ENCODE measurements around the gene MPO. TPM values are rescaled to one million over a fixed set of nuclear protein-coding genes. Genes with fewer than 3 reads are reported as not detected.

MPO gene
- total and polyA plus RNA-seq, 9 of the 15 experiments (the other 6 are each of a cell fraction or from before 2014, with no cell fraction given): 0.04 to 0.47 (median 0.39) TPM; not detected in 6

DNA sequence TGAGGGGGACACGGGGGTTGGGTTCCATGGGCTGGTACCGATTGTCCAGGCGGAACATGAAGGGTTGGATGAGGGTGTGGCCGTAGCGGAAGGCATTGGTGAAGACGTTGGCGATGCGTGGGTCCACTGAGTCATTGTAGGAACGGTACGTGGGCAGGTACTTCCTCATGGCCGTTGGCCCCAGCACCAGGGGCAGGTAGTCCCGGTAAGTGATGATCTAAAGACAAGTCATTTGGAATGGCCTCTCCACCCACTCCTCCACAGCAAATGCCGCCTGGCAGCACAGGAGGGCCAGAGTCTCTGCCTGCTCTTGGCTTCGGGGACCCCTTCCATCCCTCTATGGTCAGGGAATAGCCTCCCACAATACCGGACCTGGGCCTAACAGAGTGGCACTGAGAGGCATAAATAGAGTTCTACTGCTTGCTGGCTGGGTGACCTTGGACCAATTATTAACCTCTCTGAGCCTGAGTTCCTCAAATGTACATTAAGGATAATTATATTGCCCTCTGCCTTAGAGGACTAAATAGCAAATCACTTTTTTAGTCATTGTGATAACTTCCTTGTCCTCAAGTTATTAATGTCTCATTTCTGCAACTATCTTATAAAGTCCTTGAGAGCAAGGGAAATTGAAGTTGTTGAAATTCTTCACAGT lies 7.2 kb downstream of the MPO start:
- intact Hi-C loops (cut with micrococcal nuclease): no loop called here
- BruUV-seq (replicated peaks): no TSS peak
- FAIRE-seq (no peak), DNase-seq (ENCODE audit: extremely low read depth in 1 of 4, low spot score in 3 of 4) (peak in 2 of 4 experiments; percentile 5 to 6), ATAC-seq (no peak)
- Histone ChIP-seq H3K36me3 (ENCODE audit: control insufficient read depth, insufficient read depth, low read length) (no peaks in the 10 kb centered on the region), H3K4me2 (ENCODE audit: insufficient read depth, low read length) (no peak overlapping the region), H3K79me2 (ENCODE audit: control insufficient read depth, insufficient read depth, low read length) (no peaks in the 10 kb centered on the region), H3K4me3 (no peak overlapping the region), H3K27me3 (ENCODE audit: control insufficient read depth in 2 of 2, insufficient read depth in 2 of 2, low read length in 2 of 2) (peaks cover 28 to 81% of the 10 kb centered on the region in 2 experiments; a peak in 4 of 5 replicates), H3K9me3 (replicated peaks; ENCODE audit: control insufficient read depth, insufficient read depth, low read depth, low read length) (no peaks in the 10 kb centered on the region), H3K27ac (ENCODE audit: extremely low read depth, low read depth, low read length) (no peak overlapping the region), H3K4me1 (replicated peaks in 1 of 2; ENCODE audit: control insufficient read depth in 2 of 2, insufficient read depth in 2 of 2, low read length in 2 of 2) (peaks cover 5 to 15% of the 10 kb centered on the region in 2 experiments; a peak in 3 of 5 replicates), H4K20me1 (replicated peaks; ENCODE audit: control insufficient read depth, insufficient read depth, low read length) (peaks cover 8% of the 10 kb centered on the region), H3K9me1 (ENCODE audit: control insufficient read depth, insufficient read depth, low read length) (no peaks in the 10 kb centered on the region), H2AFZ (ENCODE audit: low read depth, low read length) (no peak overlapping the region), H3K9ac (ENCODE audit: insufficient read depth in 1 of 2, low read depth in 2 of 2, low read length in 2 of 2) (no peak overlapping the region)
- in situ Hi-C loops (cut with MboI): no loop called here
- ChIA-PET POLR2A (no interaction called here), CTCF (ENCODE audit: low intra/inter-chr PET ratio) (no interaction called here)
- 12% methylated on average over 15 of the region's 15 CpGs for WGBS (ENCODE audit: insufficient coverage, low coverage, missing lambda C conversion rate)
- TF ChIP-seq BCOR (IDR thresholded peaks at IDR 0.05) (peak; percentile 49; the same call in 1 of the 2 replicates), ZNF79 (CRISPR knock-in tag; IDR thresholded peaks at IDR 0.05; ENCODE audit: low read depth) (no peak), CCNT2 (IDR thresholded peaks at IDR 0.05; ENCODE audit: borderline replicate concordance, extremely low read depth, insufficient read length, low read depth, low read length) (no peak), RFX1 (IDR thresholded peaks at IDR 0.05) (no peak), KAT8 (IDR thresholded peaks at IDR 0.05; ENCODE audit: low read depth) (no peak), ZFP36 (IDR thresholded peaks at IDR 0.05; ENCODE audit: low read depth, low read length, partially characterized antibody) (peak; percentile 55), MTA3 (IDR thresholded peaks at IDR 0.05; ENCODE audit: borderline replicate concordance) (no peak), DIDO1 (tag; IDR thresholded peaks at IDR 0.05; ENCODE audit: low read depth) (no peak), EGR1 (conservative IDR thresholded peaks at IDR 0.05) (peak; percentile 52), YY1 (IDR thresholded peaks at IDR 0.05; ENCODE audit: borderline replicate concordance in 1 of 3, control insufficient read depth in 1 of 3, extremely low read depth in 1 of 3, insufficient read depth in 3 of 3, insufficient read length in 1 of 3, insufficient replicate concordance in 2 of 3, low read depth in 1 of 3, low read length in 2 of 3) (no peak), FOXK2 (conservative IDR thresholded peaks at IDR 0.05 in 1 of 2, IDR thresholded peaks at IDR 0.05 in 1 of 2; ENCODE audit: low read depth in 2 of 2) (no peak), KHSRP (IDR thresholded peaks at IDR 0.05) (no peak), SLC30A9 (CRISPR knock-in tag; IDR thresholded peaks at IDR 0.05) (no peak)
- TF ChIP-seq, protein P1, sequence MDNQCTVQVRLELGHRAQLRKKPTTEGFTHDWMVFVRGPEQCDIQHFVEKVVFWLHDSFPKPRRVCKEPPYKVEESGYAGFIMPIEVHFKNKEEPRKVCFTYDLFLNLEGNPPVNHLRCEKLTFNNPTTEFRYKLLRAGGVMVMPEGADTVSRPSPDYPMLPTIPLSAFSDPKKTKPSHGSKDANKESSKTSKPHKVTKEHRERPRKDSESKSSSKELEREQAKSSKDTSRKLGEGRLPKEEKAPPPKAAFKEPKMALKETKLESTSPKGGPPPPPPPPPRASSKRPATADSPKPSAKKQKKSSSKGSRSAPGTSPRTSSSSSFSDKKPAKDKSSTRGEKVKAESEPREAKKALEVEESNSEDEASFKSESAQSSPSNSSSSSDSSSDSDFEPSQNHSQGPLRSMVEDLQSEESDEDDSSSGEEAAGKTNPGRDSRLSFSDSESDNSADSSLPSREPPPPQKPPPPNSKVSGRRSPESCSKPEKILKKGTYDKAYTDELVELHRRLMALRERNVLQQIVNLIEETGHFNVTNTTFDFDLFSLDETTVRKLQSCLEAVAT (IDR thresholded peaks at IDR 0.05): no peak
- TF ChIP-seq, protein P2, sequence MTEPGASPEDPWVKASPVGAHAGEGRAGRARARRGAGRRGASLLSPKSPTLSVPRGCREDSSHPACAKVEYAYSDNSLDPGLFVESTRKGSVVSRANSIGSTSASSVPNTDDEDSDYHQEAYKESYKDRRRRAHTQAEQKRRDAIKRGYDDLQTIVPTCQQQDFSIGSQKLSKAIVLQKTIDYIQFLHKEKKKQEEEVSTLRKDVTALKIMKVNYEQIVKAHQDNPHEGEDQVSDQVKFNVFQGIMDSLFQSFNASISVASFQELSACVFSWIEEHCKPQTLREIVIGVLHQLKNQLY (CRISPR knock-in tag; conservative IDR thresholded peaks at IDR 0.05): no peak
- TF ChIP-seq, protein P3, sequence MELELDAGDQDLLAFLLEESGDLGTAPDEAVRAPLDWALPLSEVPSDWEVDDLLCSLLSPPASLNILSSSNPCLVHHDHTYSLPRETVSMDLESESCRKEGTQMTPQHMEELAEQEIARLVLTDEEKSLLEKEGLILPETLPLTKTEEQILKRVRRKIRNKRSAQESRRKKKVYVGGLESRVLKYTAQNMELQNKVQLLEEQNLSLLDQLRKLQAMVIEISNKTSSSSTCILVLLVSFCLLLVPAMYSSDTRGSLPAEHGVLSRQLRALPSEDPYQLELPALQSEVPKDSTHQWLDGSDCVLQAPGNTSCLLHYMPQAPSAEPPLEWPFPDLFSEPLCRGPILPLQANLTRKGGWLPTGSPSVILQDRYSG (tag; conservative IDR thresholded peaks at IDR 0.05; ENCODE audit: low read depth): no peak
